B cell (primary cell): Measurements from ENCODE around the gene PLA2G4C.

Experiments used
- EZH2 ChIP-seq: IDR thresholded peaks from 2 replicates; pipeline ENCODE4 v1.6.1; 2012; ENCODE audit warnings: borderline replicate concordance, low read depth, mild to moderate bottlenecking, moderate library complexity, low read length; ENCODE audit not compliant: insufficient read depth, poor library complexity, severe bottlenecking
- TF ChIP-seq, protein P1 (sequence below): fragments of 200-600 bp; IDR thresholded peaks from one replicate; pipeline ENCODE4 v1.8.0; 2022; ENCODE audit warnings: antibody characterized with exemption, mild to moderate bottlenecking

GRCh38 chr19:47998800-47999199, 111.8 kb downstream of the PLA2G4C start:
- TF ChIP-seq, protein P1, sequence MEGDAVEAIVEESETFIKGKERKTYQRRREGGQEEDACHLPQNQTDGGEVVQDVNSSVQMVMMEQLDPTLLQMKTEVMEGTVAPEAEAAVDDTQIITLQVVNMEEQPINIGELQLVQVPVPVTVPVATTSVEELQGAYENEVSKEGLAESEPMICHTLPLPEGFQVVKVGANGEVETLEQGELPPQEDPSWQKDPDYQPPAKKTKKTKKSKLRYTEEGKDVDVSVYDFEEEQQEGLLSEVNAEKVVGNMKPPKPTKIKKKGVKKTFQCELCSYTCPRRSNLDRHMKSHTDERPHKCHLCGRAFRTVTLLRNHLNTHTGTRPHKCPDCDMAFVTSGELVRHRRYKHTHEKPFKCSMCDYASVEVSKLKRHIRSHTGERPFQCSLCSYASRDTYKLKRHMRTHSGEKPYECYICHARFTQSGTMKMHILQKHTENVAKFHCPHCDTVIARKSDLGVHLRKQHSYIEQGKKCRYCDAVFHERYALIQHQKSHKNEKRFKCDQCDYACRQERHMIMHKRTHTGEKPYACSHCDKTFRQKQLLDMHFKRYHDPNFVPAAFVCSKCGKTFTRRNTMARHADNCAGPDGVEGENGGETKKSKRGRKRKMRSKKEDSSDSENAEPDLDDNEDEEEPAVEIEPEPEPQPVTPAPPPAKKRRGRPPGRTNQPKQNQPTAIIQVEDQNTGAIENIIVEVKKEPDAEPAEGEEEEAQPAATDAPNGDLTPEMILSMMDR = no peak
- TF ChIP-seq EZH2 = no peak
